ENCODE results near the gene FAM161A. TPM values are rescaled to one million over a fixed set of nuclear protein-coding genes. Genes with fewer than 3 reads are reported as not detected.
"Not testable (repeated sequence)": the region's sequence is repeated elsewhere in the genome, so short reads cannot be mapped to it uniquely, and the experiment has no call there.

FAM161A gene
- total RNA-seq, 4 donors from 2014 or later: 0.96 to 1.9 (median 1.2) TPM; not detected in 1

DNA sequence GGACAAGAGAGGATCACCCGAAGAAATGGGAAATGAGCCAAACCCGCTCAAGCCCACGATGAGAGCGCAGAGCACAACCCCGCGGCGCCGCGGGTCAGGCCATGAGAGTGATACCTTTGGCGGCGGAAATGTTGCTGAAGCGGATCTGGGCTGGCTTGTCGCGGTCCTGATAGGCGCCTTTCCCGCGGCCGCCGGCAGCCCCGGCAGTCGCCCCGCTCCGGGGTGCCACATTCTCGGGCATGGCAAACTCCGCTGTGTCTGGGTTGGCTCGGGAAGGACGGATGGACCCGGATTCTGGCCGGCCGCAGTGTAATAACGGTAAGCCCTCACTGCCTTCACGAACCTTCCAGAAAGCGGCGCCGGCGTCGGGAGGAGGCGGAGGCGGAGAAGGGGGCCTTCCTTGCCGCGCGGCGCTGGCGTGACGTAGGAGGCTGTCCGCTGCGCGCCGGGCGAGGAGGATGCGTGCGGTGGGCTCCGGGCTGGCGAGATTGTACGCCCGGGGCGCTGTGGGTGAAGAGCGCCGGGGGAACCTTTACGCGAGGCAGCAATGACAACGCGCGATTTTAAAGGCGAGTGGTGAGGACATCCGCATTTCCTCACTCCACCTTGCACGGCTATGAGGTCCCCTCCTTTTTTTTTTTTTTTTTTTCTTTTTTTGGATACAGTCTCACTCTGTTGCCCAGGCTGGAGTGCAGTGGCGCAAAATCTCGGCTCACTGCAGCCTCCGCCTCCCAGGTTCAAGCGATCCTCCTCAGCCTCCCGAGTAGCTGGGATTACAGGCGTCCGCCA lies 34.6 kb upstream of the FAM161A start, which contains the start of gene CCT4:
CCT4 (minus strand) TSS at position 390 of the 789 bp plus-strand sequence; CDS start at position 241, 149 bp downstream.
- Histone ChIP-seq H3K27me3 (no peaks in the 10 kb centered on the region), H3K9me3 (no peaks in the 10 kb centered on the region), H3K36me3 (peaks cover 0 to 7% (median 3%) of the 10 kb centered on the region in 4 donors), H3K4me1 (peaks cover 0 to 18% (median 14%) of the 10 kb centered on the region in 4 donors), H3K4me3 (peak within 1 kb of the TSS; percentile 48 to 79 (median 62)), H3K27ac (peak within 1 kb of the TSS; percentile 84 to 93 (median 92))
- TF ChIP-seq POLR2A (IDR thresholded peaks at IDR 0.05): peak; percentile 78
- TF ChIP-seq POLR2AphosphoS5 (IDR thresholded peaks at IDR 0.05): peak; percentile 89 to 95 (median 92)
- TF ChIP-seq, protein P1, sequence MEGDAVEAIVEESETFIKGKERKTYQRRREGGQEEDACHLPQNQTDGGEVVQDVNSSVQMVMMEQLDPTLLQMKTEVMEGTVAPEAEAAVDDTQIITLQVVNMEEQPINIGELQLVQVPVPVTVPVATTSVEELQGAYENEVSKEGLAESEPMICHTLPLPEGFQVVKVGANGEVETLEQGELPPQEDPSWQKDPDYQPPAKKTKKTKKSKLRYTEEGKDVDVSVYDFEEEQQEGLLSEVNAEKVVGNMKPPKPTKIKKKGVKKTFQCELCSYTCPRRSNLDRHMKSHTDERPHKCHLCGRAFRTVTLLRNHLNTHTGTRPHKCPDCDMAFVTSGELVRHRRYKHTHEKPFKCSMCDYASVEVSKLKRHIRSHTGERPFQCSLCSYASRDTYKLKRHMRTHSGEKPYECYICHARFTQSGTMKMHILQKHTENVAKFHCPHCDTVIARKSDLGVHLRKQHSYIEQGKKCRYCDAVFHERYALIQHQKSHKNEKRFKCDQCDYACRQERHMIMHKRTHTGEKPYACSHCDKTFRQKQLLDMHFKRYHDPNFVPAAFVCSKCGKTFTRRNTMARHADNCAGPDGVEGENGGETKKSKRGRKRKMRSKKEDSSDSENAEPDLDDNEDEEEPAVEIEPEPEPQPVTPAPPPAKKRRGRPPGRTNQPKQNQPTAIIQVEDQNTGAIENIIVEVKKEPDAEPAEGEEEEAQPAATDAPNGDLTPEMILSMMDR (IDR thresholded peaks at IDR 0.05): no peak
- WGBS, 2 donors (ENCODE audit: low coverage in 1 of 2): 1% methylated on average over 46 of the region's 74 CpGs; no CpG with 5 or more reads in 1 of the 2 donors
- intact Hi-C loops (cut with DNase I; ENCODE audit: low total_unique reads) (no loop called here), in situ Hi-C loops (cut with MboI; ENCODE audit: low pct_ligation_motif_present in 1 of 4, low pct_unique_long_range_greater_than_20kb in 1 of 4, low sequenced_read_pairs in 3 of 4) (no loop called here)
- DNase-seq: peak; percentile 91

DNA sequence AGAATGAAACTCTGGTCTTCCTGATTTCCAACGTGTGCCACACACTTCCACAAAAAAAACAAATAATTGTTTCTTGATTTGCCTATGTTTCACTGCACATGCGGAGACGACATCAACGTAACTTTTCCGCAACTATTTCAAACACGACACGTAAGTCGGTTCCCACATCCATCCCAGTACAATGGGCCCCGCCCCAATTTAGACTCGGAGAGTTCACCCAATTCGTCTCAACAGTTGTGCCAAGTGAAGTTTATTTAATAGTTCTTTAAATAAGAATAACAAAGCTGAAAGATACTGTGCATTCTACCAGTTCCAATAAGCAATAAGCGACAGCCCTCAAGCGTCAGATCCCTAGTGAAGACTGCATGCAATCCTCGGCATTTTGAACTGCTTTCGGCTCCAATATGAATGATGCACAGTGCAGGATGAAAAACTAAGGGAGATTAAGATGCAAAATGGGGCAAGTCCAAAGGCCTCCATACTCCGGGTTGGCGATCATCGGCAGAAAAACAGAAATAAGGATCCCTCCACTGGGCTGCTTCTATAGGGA lies 33.9 kb upstream of the FAM161A start:
- intact Hi-C loops (cut with DNase I; ENCODE audit: low total_unique reads): no loop called here
- H3K4me1 ChIP-seq: peaks cover 0 to 18% (median 14%) of the 10 kb centered on the region in 4 donors
- in situ Hi-C loops (cut with MboI; ENCODE audit: low pct_ligation_motif_present in 1 of 4, low pct_unique_long_range_greater_than_20kb in 1 of 4, low sequenced_read_pairs in 3 of 4): no loop called here
- H3K27ac ChIP-seq: peak overlapping the region; percentile 84 to 93 (median 92)
- H3K9me3 ChIP-seq: no peaks in the 10 kb centered on the region
- no peaks in the 10 kb centered on the region for H3K27me3 ChIP-seq
- no peak for TF ChIP-seq EP300 (IDR thresholded peaks at IDR 0.05; ENCODE audit: low read depth)
- TF ChIP-seq, protein P1 (IDR thresholded peaks at IDR 0.05): no peak
- TF ChIP-seq POLR2A (IDR thresholded peaks at IDR 0.05): no peak
- peak overlapping the region; percentile 48 to 79 (median 62) for H3K4me3 ChIP-seq
- WGBS, 2 donors (ENCODE audit: low coverage in 1 of 2): 0% methylated on average over 18 of the region's 18 CpGs
- DNase-seq: no peak
- peaks cover 0 to 13% (median 6%) of the 10 kb centered on the region in 4 donors for H3K36me3 ChIP-seq

DNA sequence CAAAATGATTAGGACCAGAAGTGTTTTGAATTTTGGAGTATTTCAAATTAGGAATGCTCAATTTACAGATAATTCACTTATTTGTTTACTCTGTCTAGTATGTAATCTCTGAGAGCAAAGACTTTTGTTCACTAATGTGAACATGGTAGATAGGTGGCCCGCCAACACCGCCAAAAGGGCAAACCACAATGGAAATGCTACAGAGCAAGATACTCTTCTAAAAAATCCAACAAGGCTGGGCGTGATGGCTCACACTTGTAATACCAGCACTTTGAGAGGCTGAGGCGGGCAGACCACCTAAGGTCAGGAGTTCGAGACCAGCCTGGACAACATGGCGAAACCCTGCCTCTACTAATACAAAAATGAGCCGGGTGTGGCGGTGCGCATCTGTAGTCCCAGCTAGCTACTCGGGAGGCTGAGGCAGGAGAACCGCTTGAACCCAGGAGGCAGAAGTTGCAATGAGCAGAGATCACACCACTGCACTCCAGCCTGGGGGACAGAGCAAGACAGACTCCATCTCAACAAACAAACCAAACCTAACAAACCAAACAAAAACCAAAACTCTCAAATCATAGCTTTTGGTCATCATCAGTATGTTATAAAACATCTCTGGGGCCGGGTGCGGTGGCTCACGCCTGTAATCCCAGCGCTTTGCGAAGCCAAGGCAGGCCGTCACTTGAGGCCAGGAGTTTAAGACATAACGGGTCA lies 32.2 kb upstream of the FAM161A start:
- Histone ChIP-seq H3K27ac (no peak overlapping the region), H3K9me3 (no peaks in the 10 kb centered on the region), H3K27me3 (no peaks in the 10 kb centered on the region), H3K4me3 (no peak overlapping the region), H3K4me1 (peaks cover 0 to 18% (median 14%) of the 10 kb centered on the region in 4 donors), H3K36me3 (peaks cover 0 to 30% (median 14%) of the 10 kb centered on the region in 4 donors)
- DNase-seq: no peak
- in situ Hi-C loops (cut with MboI; ENCODE audit: low pct_ligation_motif_present in 1 of 4, low pct_unique_long_range_greater_than_20kb in 1 of 4, low sequenced_read_pairs in 3 of 4) (no loop called here), intact Hi-C loops (cut with DNase I; ENCODE audit: low total_unique reads) (no loop called here)
- 83 to 93% methylated on average over 5 to 18 of the region's 18 CpGs for WGBS, 2 donors (ENCODE audit: low coverage in 1 of 2)
- no peak for TF ChIP-seq EP300 (IDR thresholded peaks at IDR 0.05; ENCODE audit: low read depth)
- TF ChIP-seq POLR2A (IDR thresholded peaks at IDR 0.05): no peak
- TF ChIP-seq POLR2AphosphoS5 (IDR thresholded peaks at IDR 0.05): no peak
- TF ChIP-seq, protein P1 (IDR thresholded peaks at IDR 0.05): no peak

DNA sequence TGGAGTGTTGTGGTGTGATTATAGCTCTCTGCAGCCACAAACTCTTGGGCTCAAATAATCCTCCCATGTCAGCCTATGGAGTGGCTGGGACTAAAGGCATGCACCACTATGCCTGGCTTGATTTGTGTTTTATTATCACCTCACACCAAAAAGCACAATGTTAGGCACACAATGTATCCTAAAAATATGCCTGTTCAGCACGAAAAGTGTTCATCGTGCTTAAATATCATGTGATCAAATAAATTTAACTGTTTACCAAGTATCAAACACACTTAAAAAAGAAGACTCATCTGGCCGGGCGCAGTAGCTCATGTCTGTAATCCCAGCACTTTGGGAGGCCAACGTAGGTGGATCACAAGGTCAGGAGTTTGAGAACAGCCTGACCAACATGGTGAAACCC lies 29.0 kb upstream of the FAM161A start:
- intact Hi-C loops (cut with DNase I; ENCODE audit: low total_unique reads) (no loop called here), in situ Hi-C loops (cut with MboI; ENCODE audit: low pct_ligation_motif_present in 1 of 4, low pct_unique_long_range_greater_than_20kb in 1 of 4, low sequenced_read_pairs in 3 of 4) (no loop called here)
- Histone ChIP-seq H3K4me1 (peaks cover 0 to 18% (median 12%) of the 10 kb centered on the region in 4 donors), H3K9me3 (no peaks in the 10 kb centered on the region), H3K27ac (no peak overlapping the region), H3K4me3 (no peak overlapping the region), H3K27me3 (no peaks in the 10 kb centered on the region), H3K36me3 (peaks cover 0 to 60% (median 28%) of the 10 kb centered on the region in 4 donors)
- TF ChIP-seq POLR2A (IDR thresholded peaks at IDR 0.05) (no peak), POLR2AphosphoS5 (IDR thresholded peaks at IDR 0.05) (no peak), EP300 (IDR thresholded peaks at IDR 0.05; ENCODE audit: low read depth) (no peak)
- TF ChIP-seq, protein P1 (IDR thresholded peaks at IDR 0.05): no peak
- 91% methylated on average over 5 of the region's 5 CpGs; no CpG with 5 or more reads in 1 of the 2 donors for WGBS, 2 donors (ENCODE audit: low coverage in 1 of 2)
- DNase-seq: no peak

DNA sequence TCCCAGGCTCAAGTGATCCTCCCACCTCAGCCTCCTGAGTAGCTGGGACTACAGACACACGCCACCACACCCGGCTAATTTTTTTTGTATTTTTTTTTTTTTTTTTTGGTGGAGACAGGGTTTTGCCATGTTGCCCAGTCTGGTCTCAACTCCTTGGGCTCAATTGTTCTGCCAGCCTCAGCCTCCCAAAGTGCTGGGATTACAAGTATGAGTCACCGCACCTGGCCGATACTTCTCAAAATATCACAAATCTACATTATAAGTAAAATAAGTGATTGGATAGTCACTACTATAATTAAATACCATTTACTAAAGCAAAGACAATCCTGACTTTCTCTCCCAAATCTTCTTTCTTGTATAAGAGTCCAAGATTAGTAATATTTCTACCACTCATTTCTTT lies 25.5 kb upstream of the FAM161A start:
- H3K27me3 ChIP-seq; H3K4me3 ChIP-seq; H3K27ac ChIP-seq; in situ Hi-C loops (cut with MboI; ENCODE audit: low pct_ligation_motif_present in 1 of 4, low pct_unique_long_range_greater_than_20kb in 1 of 4, low sequenced_read_pairs in 3 of 4); H3K9me3 ChIP-seq; H3K4me1 ChIP-seq; intact Hi-C loops (cut with DNase I; ENCODE audit: low total_unique reads); DNase-seq: not testable (repeated sequence)
- peaks cover 0 to 91% (median 46%) of the 10 kb centered on the region in 4 donors for H3K36me3 ChIP-seq
- WGBS, 2 donors (ENCODE audit: low coverage in 1 of 2): 92 to 93% methylated on average over 2 to 4 of the region's 4 CpGs
